Measurements from ENCODE around the gene EFCAB14.

The EFCAB14 gene

DNA sequence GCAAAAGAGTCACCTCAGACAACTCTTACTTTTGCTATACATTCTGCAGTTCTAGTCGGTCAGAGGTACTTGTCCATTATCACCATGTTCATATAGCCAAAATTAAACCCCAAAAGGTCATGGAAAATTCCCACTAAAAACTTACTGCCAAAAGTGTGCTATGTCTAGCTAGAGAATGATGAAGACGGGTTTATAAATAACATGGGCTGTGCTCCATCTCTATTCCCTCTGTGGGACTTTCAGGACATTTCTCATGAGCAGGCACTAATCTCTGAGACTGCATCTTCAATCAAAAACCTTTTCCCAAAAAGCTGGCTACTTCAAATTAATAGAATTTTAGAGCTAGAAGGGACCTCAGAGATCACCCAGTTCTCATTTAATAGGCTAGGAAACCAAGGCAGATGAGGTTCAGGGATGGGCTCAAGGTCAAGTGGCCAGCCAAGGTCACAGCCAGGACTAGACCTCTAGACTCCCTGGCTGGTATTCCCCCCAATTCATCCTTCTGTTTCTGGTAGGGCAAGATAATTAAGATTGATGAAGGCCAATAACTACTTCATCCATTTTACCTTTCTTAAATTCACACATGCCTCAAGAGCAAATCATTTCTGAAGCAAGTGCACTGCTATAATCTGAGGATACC is 81.3 kb downstream of the EFCAB14 start:
- Histone ChIP-seq H3K4me1 (ENCODE audit: control insufficient read depth in 5 of 5, insufficient read depth in 5 of 5, low read length in 5 of 5) (peaks cover 2 to 15% (median 9%) of the 10 kb centered on the region in 5 donors), H3K9ac (ENCODE audit: low read length in 5 of 5) (no peak overlapping the region), H3K9me3 (ENCODE audit: control insufficient read depth in 5 of 5, low read length in 5 of 5) (no peaks in the 10 kb centered on the region), H3K27me3 (ENCODE audit: control insufficient read depth in 5 of 5, insufficient read depth in 4 of 5, low read length in 5 of 5) (no peaks in the 10 kb centered on the region), H3K36me3 (ENCODE audit: control insufficient read depth in 5 of 5, insufficient read depth in 5 of 5, low read length in 5 of 5) (peaks cover 31 to 45% (median 38%) of the 10 kb centered on the region in 5 donors), H3K27ac (ENCODE audit: low read depth, low read length) (peak overlapping the region; percentile 44), H3K4me3 (ENCODE audit: low read depth in 1 of 5, low read length in 5 of 5) (no peak overlapping the region)

DNA sequence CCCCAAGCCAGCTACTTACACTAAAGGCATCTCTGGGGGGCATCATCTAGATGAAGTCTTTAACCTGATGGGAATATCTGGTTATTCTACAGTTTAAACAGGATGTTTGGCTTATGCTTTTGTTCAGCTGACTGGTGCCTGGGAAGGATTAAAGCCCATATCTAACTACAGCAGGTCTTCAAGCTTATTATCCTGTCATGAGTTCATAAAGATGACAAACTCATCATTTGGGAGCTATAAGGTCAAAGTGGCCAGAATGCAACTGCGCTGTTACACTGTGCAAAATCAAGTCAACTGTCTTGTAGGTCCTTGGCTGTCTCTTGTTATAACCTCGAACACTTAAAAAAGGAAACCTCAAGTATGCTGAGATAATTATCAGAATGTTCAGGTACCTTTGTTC is 83.7 kb downstream of the EFCAB14 start:
- Histone ChIP-seq H3K4me1 (ENCODE audit: control insufficient read depth in 5 of 5, insufficient read depth in 5 of 5, low read length in 5 of 5) (peaks cover 2 to 12% (median 9%) of the 10 kb centered on the region in 5 donors), H3K9me3 (ENCODE audit: control insufficient read depth in 5 of 5, low read length in 5 of 5) (no peaks in the 10 kb centered on the region), H3K27ac (ENCODE audit: low read depth, low read length) (no peak overlapping the region), H3K9ac (ENCODE audit: low read length in 5 of 5) (no peak overlapping the region), H3K27me3 (ENCODE audit: control insufficient read depth in 5 of 5, insufficient read depth in 4 of 5, low read length in 5 of 5) (no peaks in the 10 kb centered on the region), H3K4me3 (ENCODE audit: low read depth in 1 of 5, low read length in 5 of 5) (no peak overlapping the region), H3K36me3 (ENCODE audit: control insufficient read depth in 5 of 5, insufficient read depth in 5 of 5, low read length in 5 of 5) (peaks cover 42 to 66% (median 50%) of the 10 kb centered on the region in 5 donors)

DNA sequence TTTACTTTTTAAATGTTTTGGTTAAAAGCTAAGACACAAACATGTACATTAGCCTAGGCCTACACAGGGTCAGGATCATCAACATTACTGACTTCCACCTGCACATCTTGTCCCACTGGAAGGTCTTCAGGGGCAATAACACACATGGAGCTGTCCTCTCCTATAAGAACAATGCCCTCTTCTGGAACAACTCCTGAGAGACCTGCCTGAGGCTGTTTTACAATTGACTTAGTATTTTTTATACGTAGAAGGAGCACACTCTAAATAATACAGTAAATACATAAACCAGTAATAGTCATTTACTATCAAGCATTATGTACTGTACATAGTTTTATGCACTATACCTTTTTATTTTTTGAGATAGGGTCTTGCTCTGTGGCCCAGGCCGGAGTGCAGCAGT is 88.2 kb downstream of the EFCAB14 start:
- no peak overlapping the region for H3K9ac ChIP-seq (ENCODE audit: low read length in 5 of 5)
- H3K4me3 ChIP-seq (ENCODE audit: low read depth in 1 of 5, low read length in 5 of 5) = no peak overlapping the region
- H3K36me3 ChIP-seq (ENCODE audit: control insufficient read depth in 5 of 5, insufficient read depth in 5 of 5, low read length in 5 of 5) = peaks cover 44 to 57% (median 48%) of the 10 kb centered on the region in 5 donors
- H3K4me1 ChIP-seq (ENCODE audit: control insufficient read depth in 5 of 5, insufficient read depth in 5 of 5, low read length in 5 of 5) = no peaks in the 10 kb centered on the region
- H3K27me3 ChIP-seq (ENCODE audit: control insufficient read depth in 5 of 5, insufficient read depth in 4 of 5, low read length in 5 of 5) = no peaks in the 10 kb centered on the region
- no peak overlapping the region for H3K27ac ChIP-seq (ENCODE audit: low read depth, low read length)
- H3K9me3 ChIP-seq (ENCODE audit: control insufficient read depth in 5 of 5, low read length in 5 of 5) = no peaks in the 10 kb centered on the region

Measured in subcutaneous abdominal adipose tissue (tissue), 5 donors.